ENCODE data around the gene PLPPR3.

The PLPPR3 gene

DNA sequence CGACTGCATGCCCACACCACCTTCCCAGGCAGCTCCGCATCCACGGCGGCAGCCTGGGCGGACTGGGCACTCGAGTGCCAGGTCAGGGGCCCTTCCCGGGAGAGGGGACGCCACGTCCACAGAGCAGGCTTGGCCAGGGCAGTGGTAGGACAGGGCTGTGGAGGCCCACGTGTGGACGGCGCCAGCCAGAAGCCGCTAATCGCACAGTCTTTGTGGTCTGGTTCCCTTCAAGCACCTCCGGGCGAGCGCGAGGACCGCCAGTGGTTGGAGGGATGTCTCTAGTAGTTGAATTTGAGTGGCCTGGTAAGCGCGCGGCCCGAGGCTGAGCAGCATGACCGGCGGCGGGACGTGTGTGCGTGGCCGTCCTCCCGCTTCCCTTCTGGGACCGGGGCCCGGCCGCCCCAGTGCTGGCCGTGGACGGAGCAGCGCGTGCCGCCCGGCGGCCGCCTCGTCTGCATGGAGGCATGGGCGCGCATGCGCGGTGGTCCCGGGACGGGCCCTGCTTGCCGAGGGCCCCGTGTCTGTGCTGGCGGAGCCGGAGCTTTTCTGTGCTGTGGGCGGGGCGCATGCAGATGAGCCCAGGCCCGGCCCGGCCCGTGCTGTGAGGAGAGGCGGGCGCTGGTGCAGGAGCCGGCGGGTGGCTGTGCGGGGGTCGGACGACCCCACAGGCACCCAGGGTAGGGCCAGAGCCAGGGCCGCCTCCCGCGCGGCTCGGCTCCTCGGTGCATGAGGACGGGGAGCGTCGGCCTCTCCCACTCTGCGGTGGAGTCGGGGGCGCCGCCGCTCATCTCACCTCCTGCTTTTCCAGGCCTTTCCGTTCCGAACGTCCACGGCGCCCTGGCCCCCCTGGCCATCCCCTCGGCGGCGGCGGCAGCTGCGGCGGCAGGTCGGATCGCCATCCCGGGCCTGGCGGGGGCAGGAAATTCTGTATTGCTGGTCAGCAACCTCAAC, 15.9 kb downstream of the PLPPR3 start:
- no peak for DNase-seq (ENCODE audit: low read depth)
- TF ChIP-seq, protein P1, sequence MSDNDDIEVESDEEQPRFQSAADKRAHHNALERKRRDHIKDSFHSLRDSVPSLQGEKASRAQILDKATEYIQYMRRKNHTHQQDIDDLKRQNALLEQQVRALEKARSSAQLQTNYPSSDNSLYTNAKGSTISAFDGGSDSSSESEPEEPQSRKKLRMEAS (IDR thresholded peaks at IDR 0.05; ENCODE audit: low read depth, low read length), result no peak
- TF ChIP-seq MYC (IDR thresholded peaks at IDR 0.05; ENCODE audit: low read depth, low read length) (no peak), POLR2A (IDR thresholded peaks at IDR 0.05; ENCODE audit: extremely low read depth, insufficient read length) (no peak)
- TF ChIP-seq, protein P2, sequence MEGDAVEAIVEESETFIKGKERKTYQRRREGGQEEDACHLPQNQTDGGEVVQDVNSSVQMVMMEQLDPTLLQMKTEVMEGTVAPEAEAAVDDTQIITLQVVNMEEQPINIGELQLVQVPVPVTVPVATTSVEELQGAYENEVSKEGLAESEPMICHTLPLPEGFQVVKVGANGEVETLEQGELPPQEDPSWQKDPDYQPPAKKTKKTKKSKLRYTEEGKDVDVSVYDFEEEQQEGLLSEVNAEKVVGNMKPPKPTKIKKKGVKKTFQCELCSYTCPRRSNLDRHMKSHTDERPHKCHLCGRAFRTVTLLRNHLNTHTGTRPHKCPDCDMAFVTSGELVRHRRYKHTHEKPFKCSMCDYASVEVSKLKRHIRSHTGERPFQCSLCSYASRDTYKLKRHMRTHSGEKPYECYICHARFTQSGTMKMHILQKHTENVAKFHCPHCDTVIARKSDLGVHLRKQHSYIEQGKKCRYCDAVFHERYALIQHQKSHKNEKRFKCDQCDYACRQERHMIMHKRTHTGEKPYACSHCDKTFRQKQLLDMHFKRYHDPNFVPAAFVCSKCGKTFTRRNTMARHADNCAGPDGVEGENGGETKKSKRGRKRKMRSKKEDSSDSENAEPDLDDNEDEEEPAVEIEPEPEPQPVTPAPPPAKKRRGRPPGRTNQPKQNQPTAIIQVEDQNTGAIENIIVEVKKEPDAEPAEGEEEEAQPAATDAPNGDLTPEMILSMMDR (IDR thresholded peaks at IDR 0.05; ENCODE audit: low read depth, low read length), result no peak
- no peak overlapping the region for H3K4me3 ChIP-seq (ENCODE audit: low read depth, low read length)

DNA sequence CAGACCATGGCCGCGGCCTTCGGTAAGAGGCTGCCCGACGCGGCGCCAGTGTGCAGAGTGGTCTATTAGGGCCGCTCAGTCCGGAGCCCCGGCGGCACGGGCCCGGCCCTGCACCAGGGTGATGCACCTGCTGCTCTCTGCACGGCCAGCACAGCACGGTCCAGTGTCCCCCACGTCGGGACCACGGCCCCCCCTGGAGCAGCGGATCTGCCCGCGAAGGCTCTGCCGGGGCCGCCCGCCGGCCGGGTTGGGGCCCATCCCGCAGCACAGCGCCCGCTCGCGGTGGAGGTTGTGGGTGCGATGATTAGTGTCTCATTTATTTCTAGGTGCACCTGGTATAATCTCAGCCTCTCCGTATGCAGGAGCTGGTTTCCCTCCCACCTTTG, 16.6 kb downstream of the PLPPR3 start:
- DNase-seq (ENCODE audit: low read depth), result no peak
- TF ChIP-seq, protein P2 (IDR thresholded peaks at IDR 0.05; ENCODE audit: low read depth, low read length), result no peak
- TF ChIP-seq MYC (IDR thresholded peaks at IDR 0.05; ENCODE audit: low read depth, low read length) (no peak), POLR2A (IDR thresholded peaks at IDR 0.05; ENCODE audit: extremely low read depth, insufficient read length) (no peak)
- TF ChIP-seq, protein P1 (IDR thresholded peaks at IDR 0.05; ENCODE audit: low read depth, low read length), result no peak

DNA sequence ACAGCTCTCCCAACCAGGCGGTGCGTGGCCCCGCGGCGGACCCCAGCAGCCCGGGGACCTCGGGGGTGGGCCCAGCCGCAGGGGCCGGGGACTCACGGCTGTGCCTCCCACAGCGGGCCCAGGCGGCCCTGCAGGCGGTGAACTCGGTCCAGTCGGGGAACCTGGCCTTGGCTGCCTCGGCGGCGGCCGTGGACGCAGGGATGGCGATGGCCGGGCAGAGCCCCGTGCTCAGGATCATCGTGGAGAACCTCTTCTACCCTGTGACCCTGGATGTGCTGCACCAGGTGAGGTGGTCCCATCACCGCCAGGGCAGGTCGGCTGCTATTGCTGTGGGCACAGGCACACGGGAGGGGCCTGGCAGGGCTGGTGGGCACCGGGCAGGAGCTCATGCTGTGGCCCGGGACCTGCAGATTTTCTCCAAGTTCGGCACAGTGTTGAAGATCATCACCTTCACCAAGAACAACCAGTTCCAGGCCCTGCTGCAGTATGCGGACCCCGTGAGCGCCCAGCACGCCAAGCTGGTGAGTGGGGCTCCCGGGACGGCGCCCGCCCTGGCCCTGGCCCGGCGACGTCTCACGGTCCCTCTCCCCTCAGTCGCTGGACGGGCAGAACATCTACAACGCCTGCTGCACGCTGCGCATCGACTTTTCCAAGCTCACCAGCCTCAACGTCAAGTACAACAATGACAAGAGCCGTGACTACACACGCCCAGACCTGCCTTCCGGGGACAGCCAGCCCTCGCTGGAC, 17.2 kb downstream of the PLPPR3 start:
- no peak for DNase-seq (ENCODE audit: low read depth)
- TF ChIP-seq MYC (IDR thresholded peaks at IDR 0.05; ENCODE audit: low read depth, low read length) (no peak), POLR2A (IDR thresholded peaks at IDR 0.05; ENCODE audit: extremely low read depth, insufficient read length) (no peak)
- TF ChIP-seq, protein P1 (IDR thresholded peaks at IDR 0.05; ENCODE audit: low read depth, low read length), result no peak
- TF ChIP-seq, protein P2 (IDR thresholded peaks at IDR 0.05; ENCODE audit: low read depth, low read length), result no peak
- H3K4me3 ChIP-seq (ENCODE audit: low read depth, low read length), result no peak overlapping the region

More for the DNA sequence above, 16.6 kb downstream of the PLPPR3 start:
- no peak overlapping the region for H3K4me3 ChIP-seq (ENCODE audit: low read depth, low read length)

DNA sequence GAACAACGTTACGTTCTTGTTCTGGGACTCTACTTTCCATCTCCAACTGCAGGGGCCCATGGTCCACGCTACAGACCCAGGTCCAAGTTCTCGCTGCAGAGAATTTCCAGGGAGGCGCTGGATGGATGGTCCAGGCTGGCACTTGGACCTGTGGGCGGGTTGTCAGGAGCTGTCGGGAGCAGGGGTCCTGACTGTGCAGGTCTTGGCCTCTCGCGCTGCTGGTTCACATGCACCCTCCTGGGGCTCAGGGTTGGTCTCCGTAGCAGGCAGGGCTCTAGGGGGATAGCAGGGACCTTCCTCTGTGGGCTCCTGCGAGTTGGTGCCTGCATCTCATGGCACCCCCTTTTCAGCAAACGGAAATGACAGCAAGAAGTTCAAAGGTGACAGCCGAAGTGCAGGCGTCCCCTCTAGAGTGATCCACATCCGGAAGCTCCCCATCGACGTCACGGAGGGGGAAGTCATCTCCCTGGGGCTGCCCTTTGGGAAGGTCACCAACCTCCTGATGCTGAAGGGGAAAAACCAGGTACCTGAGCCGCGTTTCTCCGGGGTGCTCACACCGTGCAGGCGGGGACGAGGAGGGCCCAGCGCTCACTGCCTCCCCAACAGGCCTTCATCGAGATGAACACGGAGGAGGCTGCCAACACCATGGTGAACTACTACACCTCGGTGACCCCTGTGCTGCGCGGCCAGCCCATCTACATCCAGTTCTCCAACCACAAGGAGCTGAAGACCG, 17.9 kb downstream of the PLPPR3 start:
- no peak overlapping the region for H3K4me3 ChIP-seq (ENCODE audit: low read depth, low read length)
- TF ChIP-seq POLR2A (IDR thresholded peaks at IDR 0.05; ENCODE audit: extremely low read depth, insufficient read length), result no peak
- TF ChIP-seq, protein P1 (IDR thresholded peaks at IDR 0.05; ENCODE audit: low read depth, low read length), result no peak
- TF ChIP-seq, protein P2 (IDR thresholded peaks at IDR 0.05; ENCODE audit: low read depth, low read length), result no peak
- TF ChIP-seq MYC (IDR thresholded peaks at IDR 0.05; ENCODE audit: low read depth, low read length), result no peak
- no peak for DNase-seq (ENCODE audit: low read depth)

DNA sequence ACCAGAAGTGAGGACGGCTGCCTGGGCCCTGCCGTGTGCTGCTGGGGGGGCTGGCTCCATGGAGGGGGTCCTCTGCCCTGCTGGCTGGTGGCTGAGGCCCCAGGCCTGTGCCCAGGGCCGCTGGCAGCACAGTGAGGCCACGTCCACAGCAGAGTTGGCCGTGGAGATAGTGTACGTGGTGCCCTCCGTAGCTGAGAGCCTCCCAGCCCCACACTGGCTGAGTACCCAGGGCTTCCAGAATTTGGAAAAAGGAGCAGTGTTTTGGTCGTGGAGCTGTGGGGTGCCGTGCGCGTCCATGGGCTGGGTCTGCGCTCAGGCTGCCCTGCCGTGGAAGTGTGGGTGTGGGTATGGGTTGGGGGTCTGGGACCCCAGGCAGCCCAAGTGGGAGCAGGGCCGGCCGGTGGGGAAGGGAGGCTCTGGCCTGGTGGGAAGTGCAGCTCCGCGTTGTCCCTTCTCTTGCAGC, 18.6 kb downstream of the PLPPR3 start:
- DNase-seq (ENCODE audit: low read depth), result no peak
- TF ChIP-seq, protein P2 (IDR thresholded peaks at IDR 0.05; ENCODE audit: low read depth, low read length), result no peak
- TF ChIP-seq MYC (IDR thresholded peaks at IDR 0.05; ENCODE audit: low read depth, low read length), result no peak
- no peak for TF ChIP-seq POLR2A (IDR thresholded peaks at IDR 0.05; ENCODE audit: extremely low read depth, insufficient read length)
- TF ChIP-seq, protein P1 (IDR thresholded peaks at IDR 0.05; ENCODE audit: low read depth, low read length), result no peak
- no peak overlapping the region for H3K4me3 ChIP-seq (ENCODE audit: low read depth, low read length)
